ENCODE results near the gene ZNF621.
"Not testable (repeated sequence)": the region's sequence is repeated elsewhere in the genome, so short reads cannot be mapped to it uniquely, and the experiment has no call there.

- not testable (repeated sequence) for TF ChIP-seq CTCF, POLR2A (IDR thresholded peaks at IDR 0.05)
Measured at GRCh38 chr3:40562482-40562881, 37.7 kb downstream of the ZNF621 start.

Data from prostate gland (tissue), 2 donors.